Vagina (tissue), 2 donors: ENCODE data around the gene MLH3. TPM values are rescaled to one million over a fixed set of nuclear protein-coding genes. Genes with fewer than 3 reads are reported as not detected.

Source experiments
- DNase-seq, 2 donors: peaks; one replicate each; pipeline ENCODE4 v3.0.0-alpha.2; 2017; ENCODE audit errors: extremely low spot score in 2 of 2
- H3K27ac ChIP-seq: fragments of 200-600 bp; sonication (generic); one replicate; pipeline ENCODE4 v1.5.1; 2019
- H3K27me3 ChIP-seq: fragments of 200-600 bp; sonication (generic); one replicate; pipeline ENCODE4 v1.5.1; 2019
- H3K36me3 ChIP-seq, 2 donors: fragments of 200-600 bp; sonication (generic); one replicate each; pipeline ENCODE4 v1.5.1; 2017 to 2019
- H3K4me1 ChIP-seq: fragments of 200-600 bp; sonication (generic); one replicate; pipeline ENCODE4 v1.5.1; 2019
- H3K4me3 ChIP-seq, 2 donors: fragments of 200-600 bp; sonication (generic); 1 replicate in 1 of 2; 2 replicates in 1 of 2; pipeline ENCODE4 v1.5.1; 2016 to 2019
- H3K9me3 ChIP-seq: fragments of 200-600 bp; sonication (generic); one replicate; pipeline ENCODE4 v1.5.1; 2019
- POLR2A ChIP-seq, 2 donors: fragments of 450-650 bp; IDR thresholded peaks; one replicate each; pipeline ENCODE4 v1.6.1; 2017; ENCODE audit warnings: antibody characterized with exemption in 2 of 2, mild to moderate bottlenecking in 2 of 2, moderate library complexity in 2 of 2
- POLR2AphosphoS5 ChIP-seq, 2 donors: sonication (generic); formaldehyde crosslinking; IDR thresholded peaks; one replicate each; pipeline ENCODE4 v1.9.0; 2017; ENCODE audit warnings: antibody characterized with exemption in 2 of 2, mild to moderate bottlenecking in 2 of 2, low read depth in 1 of 2; ENCODE audit not compliant: insufficient read depth in 1 of 2
- intact Hi-C: fragments of 100-400 bp; cut with DNase I; formaldehyde crosslinking; loops from one replicate; pipeline ENCODE4 v1.15.1; 2023
- total RNA-seq: library from RNA; depleted of rRNA; stranded (reverse); fragments of >200 nt; gene quantifications from one replicate; pipeline ENCODE4 v1.2.3, GENCODE V29; 2016
- TF ChIP-seq, protein P1 (sequence below), 3 experiments: fragments of 450-650 bp in 2 of 3; fragments of 200-600 bp in 1 of 3; sonication (generic) in 1 of 3; IDR thresholded peaks; one replicate each; pipeline ENCODE4 v1.5.1; 2017 to 2019; ENCODE audit warnings: antibody characterized with exemption in 3 of 3, mild to moderate bottlenecking in 2 of 3, moderate library complexity in 2 of 3

Gene MLH3
- total RNA-seq, 1 donor from 2014 or later, result 32.9 TPM

DNA sequence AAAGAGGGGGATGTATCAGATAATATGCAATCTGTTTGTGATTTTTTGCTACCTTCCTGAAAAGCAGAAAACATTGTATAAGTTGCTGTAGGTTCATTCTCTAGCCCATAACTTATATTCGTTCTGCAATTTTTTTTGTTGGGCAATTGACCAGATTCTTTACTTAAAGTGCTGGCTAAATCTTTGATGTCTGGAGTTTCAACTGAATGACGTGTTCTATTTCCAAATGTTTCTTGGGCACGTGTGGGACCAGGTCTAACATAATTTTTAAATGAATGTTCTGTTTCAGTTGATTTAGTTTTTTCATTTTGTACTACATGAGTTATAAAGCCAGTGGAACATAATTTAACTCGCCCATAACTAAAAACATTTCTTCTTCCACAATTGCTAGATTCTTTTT is 3.8 kb downstream of the MLH3 start:
- Histone ChIP-seq H3K27ac (no peak overlapping the region), H3K27me3 (no peaks in the 10 kb centered on the region), H3K36me3 (peaks cover 0 to 4% of the 10 kb centered on the region in 2 donors), H3K4me3 (no peak overlapping the region), H3K9me3 (no peaks in the 10 kb centered on the region), H3K4me1 (peaks cover 53% of the 10 kb centered on the region)
- TF ChIP-seq, protein P1, sequence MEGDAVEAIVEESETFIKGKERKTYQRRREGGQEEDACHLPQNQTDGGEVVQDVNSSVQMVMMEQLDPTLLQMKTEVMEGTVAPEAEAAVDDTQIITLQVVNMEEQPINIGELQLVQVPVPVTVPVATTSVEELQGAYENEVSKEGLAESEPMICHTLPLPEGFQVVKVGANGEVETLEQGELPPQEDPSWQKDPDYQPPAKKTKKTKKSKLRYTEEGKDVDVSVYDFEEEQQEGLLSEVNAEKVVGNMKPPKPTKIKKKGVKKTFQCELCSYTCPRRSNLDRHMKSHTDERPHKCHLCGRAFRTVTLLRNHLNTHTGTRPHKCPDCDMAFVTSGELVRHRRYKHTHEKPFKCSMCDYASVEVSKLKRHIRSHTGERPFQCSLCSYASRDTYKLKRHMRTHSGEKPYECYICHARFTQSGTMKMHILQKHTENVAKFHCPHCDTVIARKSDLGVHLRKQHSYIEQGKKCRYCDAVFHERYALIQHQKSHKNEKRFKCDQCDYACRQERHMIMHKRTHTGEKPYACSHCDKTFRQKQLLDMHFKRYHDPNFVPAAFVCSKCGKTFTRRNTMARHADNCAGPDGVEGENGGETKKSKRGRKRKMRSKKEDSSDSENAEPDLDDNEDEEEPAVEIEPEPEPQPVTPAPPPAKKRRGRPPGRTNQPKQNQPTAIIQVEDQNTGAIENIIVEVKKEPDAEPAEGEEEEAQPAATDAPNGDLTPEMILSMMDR (IDR thresholded peaks at IDR 0.05), result no peak
- TF ChIP-seq POLR2AphosphoS5 (IDR thresholded peaks at IDR 0.05; ENCODE audit: insufficient read depth in 1 of 2, low read depth in 1 of 2) (no peak), POLR2A (IDR thresholded peaks at IDR 0.05) (no peak)
- no peak for DNase-seq
- intact Hi-C loops, result loop anchor here (5.0 kb wide), 1 partner anchor 35 kb away; no protein-coding TSS in a partner anchor

DNA sequence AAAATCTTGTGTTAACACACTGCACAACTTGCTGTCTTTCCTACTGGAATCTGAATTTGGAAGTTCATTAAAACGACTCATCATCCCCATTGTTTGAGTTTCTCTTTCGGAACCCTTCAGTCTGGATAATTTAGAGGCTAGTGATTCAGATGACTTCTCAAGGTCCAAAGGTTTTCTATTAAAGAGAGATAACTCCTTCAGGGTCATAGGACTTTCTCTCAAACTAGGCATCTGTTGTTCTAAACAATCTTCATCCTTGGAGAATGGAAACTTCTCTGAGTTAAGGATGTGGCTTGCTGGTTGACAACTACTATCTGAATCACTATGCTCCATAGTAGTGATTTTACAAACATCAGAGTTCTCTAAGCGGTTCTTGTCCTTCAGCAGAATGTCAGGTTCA is 4.4 kb downstream of the MLH3 start:
- DNase-seq, result no peak
- Histone ChIP-seq H3K4me3 (no peak overlapping the region), H3K9me3 (no peaks in the 10 kb centered on the region), H3K27me3 (no peaks in the 10 kb centered on the region), H3K27ac (no peak overlapping the region), H3K4me1 (peaks cover 51% of the 10 kb centered on the region), H3K36me3 (peaks cover 0 to 10% of the 10 kb centered on the region in 2 donors)
- intact Hi-C loops, result loop anchor here (5.0 kb wide), 1 partner anchor 35 kb away; no protein-coding TSS in a partner anchor
- no peak for TF ChIP-seq POLR2AphosphoS5 (IDR thresholded peaks at IDR 0.05; ENCODE audit: insufficient read depth in 1 of 2, low read depth in 1 of 2)
- TF ChIP-seq, protein P1 (IDR thresholded peaks at IDR 0.05), result no peak
- TF ChIP-seq POLR2A (IDR thresholded peaks at IDR 0.05), result no peak

DNA sequence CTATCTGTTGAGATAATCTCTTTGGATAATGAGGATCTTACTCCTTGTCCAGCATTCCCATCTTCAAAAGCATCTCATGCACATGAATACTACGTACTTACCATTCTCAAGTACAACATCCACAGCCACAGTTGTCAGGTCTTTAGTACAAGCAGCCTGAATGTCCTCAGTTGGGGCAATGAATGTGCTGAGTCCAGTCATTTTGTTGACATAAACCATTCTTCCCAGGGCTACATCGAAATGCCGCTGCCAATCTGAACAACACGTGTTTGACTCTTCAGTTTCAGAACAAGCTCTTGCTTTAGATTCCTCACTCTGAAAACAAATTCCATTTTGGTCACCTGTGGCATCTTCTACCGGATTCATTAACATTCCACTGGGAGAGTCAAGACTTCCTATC is 5.0 kb downstream of the MLH3 start:
- Histone ChIP-seq H3K4me1 (peaks cover 44% of the 10 kb centered on the region), H3K27me3 (no peaks in the 10 kb centered on the region), H3K9me3 (no peaks in the 10 kb centered on the region), H3K27ac (no peak overlapping the region), H3K36me3 (peaks cover 0 to 14% of the 10 kb centered on the region in 2 donors), H3K4me3 (no peak overlapping the region)
- intact Hi-C loops, result loop anchor here (5.0 kb wide), 1 partner anchor 34 kb away; no protein-coding TSS in a partner anchor
- no peak for TF ChIP-seq POLR2AphosphoS5 (IDR thresholded peaks at IDR 0.05; ENCODE audit: insufficient read depth in 1 of 2, low read depth in 1 of 2)
- TF ChIP-seq POLR2A (IDR thresholded peaks at IDR 0.05), result no peak
- TF ChIP-seq, protein P1 (IDR thresholded peaks at IDR 0.05), result no peak
- DNase-seq, result no peak

DNA sequence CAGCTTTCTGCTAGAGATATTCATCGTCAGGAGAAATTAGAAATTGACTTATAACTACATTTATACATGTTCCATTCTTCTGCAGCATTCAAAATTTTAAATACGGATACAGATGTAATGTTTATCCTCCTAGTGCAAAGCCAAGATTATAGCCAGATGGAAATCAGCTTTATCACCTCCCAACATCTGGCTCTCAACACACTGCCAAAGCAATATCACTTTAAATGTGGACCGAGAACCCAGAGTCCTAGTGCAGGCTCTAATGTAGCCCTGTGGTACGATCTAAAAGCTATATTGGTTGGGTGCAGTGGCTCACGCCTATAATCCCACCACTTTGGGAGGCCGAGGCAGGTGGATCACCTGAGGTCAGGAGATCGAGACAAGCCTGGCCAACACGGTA is 6.5 kb downstream of the MLH3 start:
- Histone ChIP-seq H3K27ac (no peak overlapping the region), H3K9me3 (no peaks in the 10 kb centered on the region), H3K27me3 (no peaks in the 10 kb centered on the region), H3K4me1 (peaks cover 33% of the 10 kb centered on the region), H3K4me3 (no peak overlapping the region), H3K36me3 (peaks cover 0 to 19% of the 10 kb centered on the region in 2 donors)
- intact Hi-C loops, result loop anchor here (5.0 kb wide), 1 partner anchor 32 kb away; no protein-coding TSS in a partner anchor
- no peak for DNase-seq
- TF ChIP-seq, protein P1 (IDR thresholded peaks at IDR 0.05), result no peak
- TF ChIP-seq POLR2A (IDR thresholded peaks at IDR 0.05), result no peak
- no peak for TF ChIP-seq POLR2AphosphoS5 (IDR thresholded peaks at IDR 0.05; ENCODE audit: insufficient read depth in 1 of 2, low read depth in 1 of 2)

DNA sequence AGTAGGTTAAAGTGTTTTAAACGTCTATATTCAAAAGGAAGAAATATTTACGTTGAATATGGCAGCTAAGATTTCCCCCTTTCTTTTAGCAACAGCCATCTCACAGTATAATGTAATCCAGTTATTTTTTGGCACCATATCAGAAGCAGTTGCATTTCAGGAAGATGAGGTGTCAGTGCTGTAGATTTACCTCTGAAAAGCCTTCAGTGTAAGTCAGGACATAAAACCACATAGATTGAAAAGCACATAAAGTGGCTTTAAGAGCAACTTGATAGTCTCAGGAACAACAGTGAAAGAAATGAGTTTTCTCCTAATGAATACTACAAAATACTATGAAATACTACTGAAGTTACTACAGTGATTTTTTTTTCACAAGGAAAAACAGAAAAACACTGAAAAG is 6.9 kb downstream of the MLH3 start:
- Histone ChIP-seq H3K4me3 (no peak overlapping the region), H3K27ac (no peak overlapping the region), H3K27me3 (no peaks in the 10 kb centered on the region), H3K36me3 (peaks cover 0 to 20% of the 10 kb centered on the region in 2 donors), H3K9me3 (no peaks in the 10 kb centered on the region), H3K4me1 (peaks cover 28% of the 10 kb centered on the region)
- TF ChIP-seq POLR2AphosphoS5 (IDR thresholded peaks at IDR 0.05; ENCODE audit: insufficient read depth in 1 of 2, low read depth in 1 of 2) (no peak), POLR2A (IDR thresholded peaks at IDR 0.05) (no peak)
- TF ChIP-seq, protein P1 (IDR thresholded peaks at IDR 0.05), result no peak
- intact Hi-C loops, result no loop called here
- DNase-seq, result no peak
